BLaER1 treated with 17β-estradiol and CSF1 and Interleukin-3, amounts not matched to agents 10 nM and 100 nM (cell line): ENCODE results near the gene UACA.

Experiments
- H3K27ac ChIP-seq, 11 experiments: shearing (Covaris generic); formaldehyde crosslinking; 2 replicates each; pipeline ENCODE4 v1.8.1; 2022
- H3K27me3 ChIP-seq, 11 experiments: shearing (Covaris generic); formaldehyde crosslinking; 2 replicates each; pipeline ENCODE4 v1.8.1; 2022
- H3K36me3 ChIP-seq, 11 experiments: shearing (Covaris generic); formaldehyde crosslinking; 2 replicates each; pipeline ENCODE4 v1.8.1; 2022
- H3K4me1 ChIP-seq, 10 experiments: shearing (Covaris generic); formaldehyde crosslinking; 2 replicates each; pipeline ENCODE4 v1.8.1; 2022
- H3K4me2 ChIP-seq, 11 experiments: shearing (Covaris generic); formaldehyde crosslinking; 2 replicates each; pipeline ENCODE4 v1.8.1; 2022
- H3K4me3 ChIP-seq, 10 experiments: shearing (Covaris generic); formaldehyde crosslinking; 2 replicates each; pipeline ENCODE4 v1.8.1; 2022
- H3K9ac ChIP-seq, 11 experiments: shearing (Covaris generic); formaldehyde crosslinking; 2 replicates each; pipeline ENCODE4 v1.8.1; 2022
- H3K9me3 ChIP-seq, 11 experiments: shearing (Covaris generic); formaldehyde crosslinking; replicated peaks in 1 of 11; 2 replicates each; pipeline ENCODE4 v1.8.1; 2022
- H4K20me1 ChIP-seq, 11 experiments: shearing (Covaris generic); formaldehyde crosslinking; 2 replicates each; pipeline ENCODE4 v1.8.1; 2022
- Cebpa-rat ChIP-seq, 11 experiments: shearing (Covaris generic); IDR thresholded peaks; 2 replicates each; pipeline ENCODE4 v1.8.1; 2022

Gene UACA

DNA sequence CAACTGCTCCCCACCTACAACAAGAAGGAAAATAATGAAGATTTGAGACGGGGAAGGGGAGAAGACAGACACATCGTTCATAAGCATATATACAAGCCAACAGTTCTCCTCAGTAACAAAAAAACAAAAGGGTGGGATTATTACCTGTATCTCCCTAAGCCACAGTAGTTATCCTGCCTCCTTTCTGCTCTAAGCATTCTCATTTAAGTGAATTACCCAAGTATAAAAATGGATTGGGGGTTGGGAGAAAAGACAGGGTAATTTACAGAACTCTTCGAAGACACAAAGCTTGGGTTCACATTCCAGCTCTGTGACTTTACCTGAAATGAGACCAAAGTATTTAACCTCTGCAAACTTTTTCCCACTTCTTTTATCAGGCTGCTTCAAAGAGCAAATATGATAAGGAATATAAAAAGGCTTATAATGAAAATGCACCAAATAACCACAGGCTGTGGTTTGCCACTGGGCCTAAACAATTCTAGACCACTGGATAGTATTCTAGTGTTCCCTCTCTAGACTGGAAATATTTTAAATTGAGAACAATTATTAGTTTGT, 64.4 kb downstream of the UACA start:
- Histone ChIP-seq H3K4me1 (peaks cover 6 to 22% (median 12%) of the 10 kb centered on the region in 10 experiments; a peak in 16 of 20 replicates), H3K27me3 (no peaks in the 10 kb centered on the region; a peak in 1 of 22 replicates), H3K9ac (no peak overlapping the region), H4K20me1 (no peaks in the 10 kb centered on the region), H3K9me3 (no peaks in the 10 kb centered on the region), H3K4me3 (no peak overlapping the region), H3K36me3 (no peaks in the 10 kb centered on the region), H3K4me2 (no peak overlapping the region), H3K27ac (no peak overlapping the region)
- TF ChIP-seq Cebpa-rat (IDR thresholded peaks at IDR 0.05), result no peak

DNA sequence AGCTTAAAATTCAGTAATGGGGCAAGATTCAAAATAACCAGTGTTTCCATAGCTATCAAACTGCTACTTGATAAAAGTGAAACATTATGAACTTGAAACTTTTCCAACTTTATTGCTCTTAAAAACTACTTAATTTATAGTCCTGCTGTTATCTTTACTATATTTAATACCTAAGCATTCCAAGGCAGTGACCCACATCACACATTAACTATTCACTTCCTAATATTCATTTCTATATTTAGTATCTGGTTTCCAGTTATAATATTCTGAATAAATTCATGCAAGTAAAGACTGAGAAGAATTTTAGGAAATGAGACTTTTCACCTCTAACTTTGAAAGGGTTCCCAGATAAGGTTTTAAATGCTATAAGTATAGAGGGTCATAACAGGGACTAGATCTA, 64.9 kb downstream of the UACA start:
- TF ChIP-seq Cebpa-rat (IDR thresholded peaks at IDR 0.05), result no peak
- no peaks in the 10 kb centered on the region; a peak in 1 of 22 replicates for H3K27me3 ChIP-seq
- no peak overlapping the region for H3K27ac ChIP-seq
- no peak overlapping the region for H3K4me3 ChIP-seq
- no peak overlapping the region for H3K9ac ChIP-seq
- H3K4me1 ChIP-seq, result peaks cover 2 to 17% (median 8%) of the 10 kb centered on the region in 10 experiments; a peak in 16 of 20 replicates
- H4K20me1 ChIP-seq, result no peaks in the 10 kb centered on the region
- no peaks in the 10 kb centered on the region for H3K9me3 ChIP-seq
- no peaks in the 10 kb centered on the region for H3K36me3 ChIP-seq
- no peak overlapping the region for H3K4me2 ChIP-seq

DNA sequence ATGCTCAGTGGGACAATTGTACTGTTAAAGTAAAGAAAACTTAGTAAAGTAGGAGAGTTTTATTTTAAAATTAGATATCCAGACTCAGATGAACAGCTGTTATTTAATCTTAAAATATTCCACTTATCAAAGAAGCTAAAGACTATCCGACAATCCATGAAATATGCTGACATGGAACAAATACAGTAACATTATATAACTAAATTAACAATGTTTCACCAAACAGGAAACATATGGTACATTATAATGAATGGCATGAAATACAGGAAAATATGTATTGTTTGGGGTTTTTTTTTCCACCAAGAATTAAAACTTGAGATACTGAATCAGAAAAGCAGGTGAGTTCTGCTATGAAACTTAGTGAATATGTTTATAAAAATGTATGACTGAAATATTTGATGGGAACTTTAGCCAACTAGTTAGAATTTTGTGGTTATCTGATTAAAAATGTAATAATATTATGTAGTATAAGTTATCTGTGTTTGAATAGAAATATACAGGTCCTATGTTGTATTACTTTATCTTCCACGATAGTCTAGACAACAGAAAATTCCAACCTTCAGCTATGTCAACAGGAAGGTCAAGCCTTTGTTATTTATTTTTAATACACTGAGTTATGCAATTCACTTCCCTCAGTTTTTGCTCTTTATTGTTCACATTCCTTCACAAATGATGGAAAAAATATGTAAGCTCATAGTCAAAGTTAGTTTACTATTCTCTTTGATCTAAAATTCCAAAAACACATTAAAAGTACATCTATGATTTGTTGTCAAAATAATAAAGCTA, 72.7 kb downstream of the UACA start:
- no peaks in the 10 kb centered on the region for H3K4me1 ChIP-seq
- no peak for TF ChIP-seq Cebpa-rat (IDR thresholded peaks at IDR 0.05)
- H4K20me1 ChIP-seq, result no peaks in the 10 kb centered on the region
- H3K4me2 ChIP-seq, result no peak overlapping the region
- H3K4me3 ChIP-seq, result no peak overlapping the region
- no peak overlapping the region for H3K9ac ChIP-seq
- no peak overlapping the region for H3K27ac ChIP-seq
- no peaks in the 10 kb centered on the region for H3K27me3 ChIP-seq
- no peaks in the 10 kb centered on the region for H3K36me3 ChIP-seq
- no peaks in the 10 kb centered on the region for H3K9me3 ChIP-seq

DNA sequence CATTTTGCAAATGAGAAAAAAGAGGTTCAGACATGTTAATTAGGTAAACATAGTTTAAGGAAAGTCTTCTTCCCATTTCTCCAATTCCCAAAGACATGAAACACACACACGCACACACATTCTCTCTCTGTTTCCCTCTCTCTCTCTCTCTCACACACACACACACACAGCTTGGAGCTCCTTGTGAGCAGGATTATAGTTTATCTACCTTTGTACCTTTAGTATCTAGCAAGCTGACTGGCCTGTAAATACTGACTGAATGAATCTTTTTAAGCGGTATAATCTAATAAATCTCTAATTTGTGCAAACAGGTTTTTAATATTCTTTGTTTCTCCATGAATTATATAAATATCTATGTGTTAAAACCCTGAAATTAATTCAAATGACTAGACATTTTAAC, 73.3 kb downstream of the UACA start:
- Histone ChIP-seq H3K9me3 (no peaks in the 10 kb centered on the region), H3K36me3 (no peaks in the 10 kb centered on the region), H3K27ac (no peak overlapping the region), H3K4me3 (no peak overlapping the region), H4K20me1 (no peaks in the 10 kb centered on the region), H3K27me3 (no peaks in the 10 kb centered on the region), H3K9ac (no peak overlapping the region), H3K4me1 (no peaks in the 10 kb centered on the region), H3K4me2 (no peak overlapping the region)
- no peak for TF ChIP-seq Cebpa-rat (IDR thresholded peaks at IDR 0.05)

DNA sequence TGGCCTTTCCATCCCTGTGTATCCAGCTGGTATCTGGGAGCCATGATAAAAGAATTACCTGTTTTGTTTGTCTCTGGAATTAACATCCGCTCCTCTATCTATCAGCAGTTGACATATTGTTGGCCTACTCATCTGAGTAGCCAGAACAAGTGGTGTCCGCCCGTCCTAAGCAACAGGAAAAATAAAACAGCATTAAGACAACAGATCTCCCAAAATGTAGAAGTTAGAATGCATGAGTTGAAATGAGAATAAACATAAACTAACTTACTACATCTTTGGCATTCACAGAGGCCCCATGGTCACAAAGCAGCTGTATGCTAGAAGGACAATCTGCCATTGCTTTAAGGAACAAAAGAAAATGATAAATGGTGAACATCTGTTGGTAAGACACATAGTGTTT, 75.9 kb downstream of the UACA start:
- no peaks in the 10 kb centered on the region for H3K36me3 ChIP-seq
- H4K20me1 ChIP-seq, result no peaks in the 10 kb centered on the region
- no peak overlapping the region for H3K4me2 ChIP-seq
- H3K4me3 ChIP-seq, result no peak overlapping the region
- no peak for TF ChIP-seq Cebpa-rat (IDR thresholded peaks at IDR 0.05)
- no peaks in the 10 kb centered on the region for H3K4me1 ChIP-seq
- no peak overlapping the region for H3K9ac ChIP-seq
- H3K27ac ChIP-seq, result no peak overlapping the region
- H3K27me3 ChIP-seq, result no peaks in the 10 kb centered on the region
- H3K9me3 ChIP-seq, result no peaks in the 10 kb centered on the region

DNA sequence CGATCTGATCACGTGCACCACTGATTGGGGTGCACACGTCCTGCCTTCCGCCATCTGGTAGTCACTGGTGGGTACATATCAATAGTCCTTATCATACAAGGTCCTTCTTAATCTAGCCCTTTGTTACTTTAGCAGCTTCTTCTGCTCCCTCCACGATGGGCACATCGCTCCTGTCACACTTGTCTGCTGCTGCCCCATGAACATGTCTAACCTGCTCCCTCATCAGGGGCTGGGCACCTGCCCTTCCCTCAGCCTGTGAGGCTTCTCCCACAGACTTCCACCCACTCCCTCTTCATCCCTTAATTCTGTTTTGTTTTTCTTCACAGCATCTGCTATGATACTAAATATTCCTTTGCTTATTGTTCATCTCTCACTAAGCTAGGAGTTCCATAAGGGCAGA, 82.5 kb downstream of the UACA start:
- Histone ChIP-seq H3K27ac (no peak overlapping the region), H3K9me3 (no peaks in the 10 kb centered on the region), H3K4me2 (no peak overlapping the region), H3K36me3 (no peaks in the 10 kb centered on the region), H3K9ac (no peak overlapping the region), H3K27me3 (no peaks in the 10 kb centered on the region), H3K4me3 (no peak overlapping the region), H4K20me1 (no peaks in the 10 kb centered on the region), H3K4me1 (peaks cover 0 to 8% (median 0%) of the 10 kb centered on the region in 10 experiments; a peak in 2 of 20 replicates)
- no peak for TF ChIP-seq Cebpa-rat (IDR thresholded peaks at IDR 0.05)

DNA sequence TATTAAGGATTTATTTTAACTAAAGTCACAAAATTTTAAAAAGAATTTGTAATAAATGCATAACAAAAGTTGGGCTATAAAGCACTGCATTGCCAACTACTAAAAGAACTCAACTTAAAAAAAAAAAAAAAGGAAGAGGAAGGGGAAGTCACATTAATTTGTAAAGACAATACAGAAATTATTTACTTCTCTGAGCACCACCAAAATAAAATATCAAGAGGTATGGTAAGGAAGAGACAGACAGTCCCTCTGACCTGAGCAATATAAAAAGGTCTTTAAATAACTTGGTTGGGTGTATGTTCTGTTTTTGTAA, 83.5 kb downstream of the UACA start:
- Histone ChIP-seq H3K9ac (no peak overlapping the region), H3K27ac (no peak overlapping the region), H3K4me3 (no peak overlapping the region), H3K4me2 (0 out of 22 replicates have a peak overlapping the region, but pooled peaks of 1 of the 11 experiments have one; percentile 24), H4K20me1 (no peaks in the 10 kb centered on the region), H3K27me3 (no peaks in the 10 kb centered on the region), H3K4me1 (peaks cover 0 to 8% (median 0%) of the 10 kb centered on the region in 10 experiments; a peak in 2 of 20 replicates), H3K36me3 (no peaks in the 10 kb centered on the region), H3K9me3 (no peaks in the 10 kb centered on the region)
- TF ChIP-seq Cebpa-rat (IDR thresholded peaks at IDR 0.05), result no peak

DNA sequence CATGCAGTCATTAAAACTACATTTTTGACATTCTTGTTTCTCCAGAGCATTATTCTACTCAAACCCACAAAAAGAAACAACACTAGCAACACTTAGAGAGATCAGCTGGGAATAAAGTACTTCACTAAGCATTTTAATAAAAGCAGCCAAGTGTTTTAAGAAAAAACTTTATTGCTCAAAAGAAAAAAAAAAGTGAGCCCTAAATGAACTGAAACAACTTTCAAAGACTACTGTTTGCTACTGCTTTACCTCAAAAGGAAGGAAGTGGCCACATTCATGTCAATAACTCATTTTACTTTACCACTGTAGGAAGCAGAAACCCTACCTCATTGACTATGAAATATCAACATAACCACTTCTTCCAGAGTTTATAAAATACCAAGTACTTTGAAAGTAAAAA, 91.3 kb downstream of the UACA start:
- Histone ChIP-seq H3K4me3 (no peak overlapping the region), H3K27ac (no peak overlapping the region), H3K9me3 (no peaks in the 10 kb centered on the region), H3K9ac (no peak overlapping the region), H3K36me3 (no peaks in the 10 kb centered on the region), H3K4me2 (peak overlapping the region; percentile 35 to 65 (median 47); a peak in 21 of 22 replicates), H4K20me1 (no peaks in the 10 kb centered on the region; a peak in 1 of 22 replicates), H3K27me3 (no peaks in the 10 kb centered on the region), H3K4me1 (peaks cover 13 to 19% (median 14%) of the 10 kb centered on the region in 10 experiments)
- TF ChIP-seq Cebpa-rat (IDR thresholded peaks at IDR 0.05), result no peak

DNA sequence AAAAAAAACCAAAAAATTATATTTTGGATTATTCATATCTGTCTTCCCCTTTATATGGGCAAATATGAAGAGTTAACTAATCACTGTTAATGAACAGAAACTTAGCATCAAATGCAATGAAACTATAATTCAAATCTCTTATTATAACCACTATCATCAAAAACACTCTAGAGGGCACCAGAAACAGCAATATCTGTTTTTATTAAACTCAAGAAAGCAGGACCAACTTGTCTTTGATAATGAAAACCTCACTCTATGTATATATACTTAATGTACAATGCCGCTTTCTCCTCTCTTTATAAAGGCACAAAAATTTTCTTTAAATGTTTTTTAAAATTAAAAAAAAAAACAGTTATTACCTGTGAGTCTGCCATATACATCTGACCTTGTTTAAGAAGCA, 92.7 kb downstream of the UACA start:
- H3K36me3 ChIP-seq, result no peaks in the 10 kb centered on the region
- no peaks in the 10 kb centered on the region; a peak in 1 of 22 replicates for H4K20me1 ChIP-seq
- H3K9me3 ChIP-seq, result no peaks in the 10 kb centered on the region
- no peak overlapping the region for H3K4me2 ChIP-seq
- H3K27me3 ChIP-seq, result no peaks in the 10 kb centered on the region
- no peak overlapping the region for H3K27ac ChIP-seq
- H3K9ac ChIP-seq, result no peak overlapping the region
- H3K4me1 ChIP-seq, result peaks cover 13 to 24% (median 18%) of the 10 kb centered on the region in 10 experiments
- TF ChIP-seq Cebpa-rat (IDR thresholded peaks at IDR 0.05), result no peak
- H3K4me3 ChIP-seq, result no peak overlapping the region
